IMR-90 (cell line): ENCODE data around the gene MS4A10. TPM values are rescaled to one million over a fixed set of nuclear protein-coding genes. Genes with fewer than 3 reads are reported as not detected.

Experiments used
- ATAC-seq: fragments of 200-7000 bp; cut with Tn5 transposase; 2 replicates; pipeline ENCODE4 v1.9.1; 2020; ENCODE audit warnings: low read depth, mild to moderate bottlenecking, moderate library complexity
- BruUV-seq: library from RNA; stranded (reverse); fragments of 400-500 nt; replicated peaks from 2 replicates; lab custom pipeline; 2021; lab: Mats Ljungman, UMichigan
- CTCF ChIA-PET: fragments of 300-600 bp; formaldehyde crosslinking; extraction: SDS; loops from one replicate; lab custom pipeline; 2021; ENCODE audit warnings: antibody characterized with exemption; lab: Yijun Ruan, JAX
- POLR2A ChIA-PET: fragments of 300-600 bp; sonication (Branson Sonifier 250); formaldehyde crosslinking; loops from one replicate; lab custom pipeline; 2022; ENCODE audit warnings: antibody characterized with exemption; ENCODE audit not compliant: unreplicated experiment; lab: Charles Lee
- DNase-seq: peaks from one replicate; pipeline ENCODE4 v3.0.0; 2013
- H2AFZ ChIP-seq: replicated peaks from 2 replicates; pipeline ENCODE3; 2013; ENCODE audit warnings: low read length, mild to moderate bottlenecking; ENCODE audit not compliant: poor library complexity
- H2AK5ac ChIP-seq: 2 replicates; pipeline ENCODE4 v1.6.1; 2013; ENCODE audit warnings: low read depth, low read length, inconsistent platforms
- H2AK9ac ChIP-seq: replicated peaks from 2 replicates; pipeline ENCODE3; 2013; ENCODE audit warnings: mild to moderate bottlenecking, low read depth, low read length, moderate library complexity; ENCODE audit not compliant: poor library complexity
- H2BK120ac ChIP-seq: 2 replicates; pipeline ENCODE4 v1.6.1; 2013; ENCODE audit warnings: low read depth, low read length, inconsistent platforms
- H2BK15ac ChIP-seq: 3 replicates; pipeline ENCODE4 v1.6.1; 2013; ENCODE audit warnings: low read depth, low read length, inconsistent platforms
- H2BK20ac ChIP-seq: 2 replicates; pipeline ENCODE4 v1.6.1; 2013; ENCODE audit warnings: low read depth, mild to moderate bottlenecking, inconsistent platforms, low read length, moderate library complexity
- H2BK5ac ChIP-seq: 2 replicates; pipeline ENCODE4 v1.6.1; 2013; ENCODE audit warnings: mild to moderate bottlenecking, low read depth, low read length, inconsistent platforms; ENCODE audit not compliant: poor library complexity, severe bottlenecking
- H3K14ac ChIP-seq: replicated peaks from 2 replicates; pipeline ENCODE4 v1.6.1; 2013; ENCODE audit warnings: low read depth, low read length, inconsistent platforms
- H3K18ac ChIP-seq: 2 replicates; pipeline ENCODE4 v1.6.1; 2013; ENCODE audit warnings: low read depth, low read length, control low read depth
- H3K23ac ChIP-seq: 2 replicates; pipeline ENCODE4 v1.6.1; 2013; ENCODE audit warnings: low read depth, low read length, inconsistent platforms
- H3K27ac ChIP-seq: 2 replicates; pipeline ENCODE4 v1.5.1; 2013; ENCODE audit warnings: mild to moderate bottlenecking, control low read depth, low read length; ENCODE audit not compliant: insufficient read depth
- H3K27me3 ChIP-seq: 2 replicates; pipeline ENCODE4 v1.6.1; 2013; ENCODE audit warnings: low read length; ENCODE audit not compliant: control insufficient read depth, insufficient read depth
- H3K36me3 ChIP-seq: 2 replicates; pipeline ENCODE4 v1.6.1; 2013; ENCODE audit warnings: low read length, mixed read lengths; ENCODE audit not compliant: control insufficient read depth, insufficient read depth
- H3K4ac ChIP-seq: 2 replicates; pipeline ENCODE4 v1.6.1; 2013; ENCODE audit warnings: low read depth, low read length, inconsistent platforms
- H3K4me1 ChIP-seq: 2 replicates; pipeline ENCODE4 v1.6.1; 2013; ENCODE audit warnings: low read length, mixed read lengths; ENCODE audit not compliant: control insufficient read depth, insufficient read depth
- H3K4me2 ChIP-seq: 2 replicates; pipeline ENCODE4 v1.6.1; 2013; ENCODE audit warnings: low read depth, mild to moderate bottlenecking, control low read depth, low read length, moderate library complexity
- H3K4me3 ChIP-seq: 2 replicates; pipeline ENCODE4 v1.5.1; 2013; ENCODE audit warnings: low read depth, mild to moderate bottlenecking, control low read depth, low read length, moderate library complexity; ENCODE audit not compliant: insufficient read depth
- H3K56ac ChIP-seq: 2 replicates; pipeline ENCODE4 v1.6.1; 2013; ENCODE audit warnings: low read length, inconsistent platforms; ENCODE audit not compliant: insufficient read depth; ENCODE audit errors: extremely low read depth
- H3K79me1 ChIP-seq, 2 experiments: 2 replicates each; pipeline ENCODE4 v1.6.1; 2013; ENCODE audit warnings: low read length in 2 of 2, inconsistent platforms in 1 of 2, low read depth in 1 of 2
- H3K9ac ChIP-seq: 2 replicates; pipeline ENCODE4 v1.6.1; 2013; ENCODE audit warnings: low read depth, low read length, control low read depth
- H3K9me1 ChIP-seq: 2 replicates; pipeline ENCODE4 v1.6.1; 2013; ENCODE audit warnings: low read length, inconsistent platforms; ENCODE audit not compliant: insufficient read depth
- H3K9me3 ChIP-seq: 2 replicates; pipeline ENCODE4 v1.6.1; 2013; ENCODE audit warnings: low read length; ENCODE audit not compliant: control insufficient read depth, insufficient read depth
- H4K20me1 ChIP-seq: 2 replicates; pipeline ENCODE4 v1.6.1; 2013; ENCODE audit warnings: low read length, inconsistent platforms; ENCODE audit not compliant: insufficient read depth
- H4K5ac ChIP-seq: 2 replicates; pipeline ENCODE4 v1.6.1; 2013; ENCODE audit warnings: mild to moderate bottlenecking, low read depth, low read length, control low read depth
- H4K8ac ChIP-seq, 2 experiments: 2 replicates each; pipeline ENCODE4 v1.6.1; 2013; ENCODE audit warnings: low read depth in 2 of 2, low read length in 2 of 2, control low read depth in 1 of 2, inconsistent platforms in 1 of 2
- H4K91ac ChIP-seq: 2 replicates; pipeline ENCODE4 v1.6.1; 2013; ENCODE audit warnings: low read depth, low read length, inconsistent platforms; ENCODE audit not compliant: insufficient read depth
- FOS ChIP-seq: fragments of 150-350 bp; IDR thresholded peaks from 2 replicates; pipeline ENCODE4 v1.6.1; 2016; ENCODE audit warnings: low read depth, low read length
- RAD21 ChIP-seq: IDR thresholded peaks from 2 replicates; pipeline ENCODE4 v1.6.1; 2012; ENCODE audit warnings: low read length, improper control_type of control experiment
- RCOR1 ChIP-seq: IDR thresholded peaks from 2 replicates; pipeline ENCODE4 v1.6.1; 2012; ENCODE audit warnings: mild to moderate bottlenecking, low read length, improper control_type of control experiment; ENCODE audit not compliant: insufficient replicate concordance
- WGBS, 2 experiments: methylation state at CpG; one replicate each; pipeline versions ENCODE4 v1.1.5 to v1.1.7; 2013; ENCODE audit warnings: missing lambda C conversion rate in 2 of 2; ENCODE audit not compliant: insufficient read length in 1 of 2; ENCODE audit errors: extremely low coverage in 2 of 2; 5-methylcytosine and 5-hydroxymethylcytosine counted together
- dilution Hi-C: fragments of 300-500 bp; cut with HindIII; formaldehyde crosslinking; loops from one replicate; pipeline ENCODE4 v1.14.3; 2018; ENCODE audit warnings: low sequenced_read_pairs; ENCODE audit not compliant: unreplicated experiment
- in situ Hi-C: fragments of 300-500 bp; cut with MboI; formaldehyde crosslinking; loops from 3 replicates; pipeline ENCODE4 v1.14.3; 2019; ENCODE audit warnings: low sequenced_read_pairs, inconsistent platforms, mixed read lengths
- intact Hi-C: fragments of 100-400 bp; cut with micrococcal nuclease; formaldehyde crosslinking; loops from 2 replicates; pipeline ENCODE4 v1.10.0; 2022
- polyA plus RNA-seq, 3 experiments: library from polyadenylated mRNA; depleted of rRNA; stranded (reverse); fragments of >200 nt; gene quantifications; 2 replicates each; pipeline ENCODE4 v1.2.3, GENCODE V29; 2012; ENCODE audit warnings: low replicate concordance in 1 of 3
- total RNA-seq: library from RNA; depleted of rRNA; stranded (reverse); fragments of >200 nt; gene quantifications from 2 replicates; pipeline ENCODE4 v1.2.3, GENCODE V29; 2012

Gene MS4A10
- total and polyA plus RNA-seq, 2 of the 4 experiments (the other 2 are of a cell fraction): not detected

GRCh38 chr11:60750911-60751310, 34.2 kb upstream of the MS4A10 start:
- BruUV-seq: no TSS peak
- no peak overlapping the region for H4K91ac ChIP-seq
- H4K5ac ChIP-seq: no peak overlapping the region
- WGBS, 2 experiments: 80% methylated on average over 1 of the region's 3 CpGs; no CpG with 5 or more reads in 1 of the 2 experiments
- no peaks in the 10 kb centered on the region for H3K79me1 ChIP-seq
- no peak overlapping the region for H4K8ac ChIP-seq
- no peak overlapping the region for H3K4me2 ChIP-seq
- H2BK20ac ChIP-seq: no peak overlapping the region
- no peak for DNase-seq
- intact Hi-C loops (no loop called here), dilution Hi-C loops (no loop called here), in situ Hi-C loops (no loop called here)
- POLR2A ChIA-PET: no interaction called here
- H3K4me1 ChIP-seq: no peaks in the 10 kb centered on the region
- no peaks in the 10 kb centered on the region for H3K27me3 ChIP-seq
- H2BK120ac ChIP-seq: no peak overlapping the region
- no peaks in the 10 kb centered on the region for H4K20me1 ChIP-seq
- CTCF ChIA-PET: no interaction called here
- ATAC-seq: no peak
- H3K36me3 ChIP-seq: no peaks in the 10 kb centered on the region
- H3K9me3 ChIP-seq: 0 out of 2 replicates have a peak, but pooled peaks cover 2% of the 10 kb centered on the region
- H3K14ac ChIP-seq: no peak overlapping the region
- no peak overlapping the region for H2AFZ ChIP-seq
- H2BK15ac ChIP-seq: no peak overlapping the region
- H2AK9ac ChIP-seq: no peak overlapping the region
- no peak overlapping the region for H2BK5ac ChIP-seq
- H3K18ac ChIP-seq: no peak overlapping the region
- TF ChIP-seq FOS (no peak), RAD21 (no peak), RCOR1 (no peak)
- no peaks in the 10 kb centered on the region for H3K9me1 ChIP-seq
- no peak overlapping the region for H2AK5ac ChIP-seq
- no peak overlapping the region for H3K9ac ChIP-seq
- no peak overlapping the region for H3K56ac ChIP-seq
- H3K4me3 ChIP-seq: no peak overlapping the region
- H3K23ac ChIP-seq: no peak overlapping the region
- no peak overlapping the region for H3K27ac ChIP-seq
- H3K4ac ChIP-seq: no peak overlapping the region
